K562 (cell line): ENCODE measurements around the gene SCNN1A. TPM values are rescaled to one million over a fixed set of nuclear protein-coding genes. Genes with fewer than 3 reads are reported as not detected.

Experiments
- ATAC-seq: fragments of 200-7000 bp; cut with Tn5 transposase; 3 replicates; pipeline ENCODE4 v1.9.1; 2020; ENCODE audit warnings: moderate library complexity
- BruUV-seq: library from RNA; stranded (reverse); fragments of 400-500 nt; replicated peaks from 2 replicates; lab custom pipeline; 2021; lab: Mats Ljungman, UMichigan
- CTCF ChIA-PET: fragments of 300-600 bp; formaldehyde crosslinking; extraction: SDS; loops from one replicate; lab custom pipeline; 2021; ENCODE audit warnings: low intra/inter-chr PET ratio; lab: Yijun Ruan, JAX
- POLR2A ChIA-PET: fragments of 300-600, 350-650 bp; sonication (Branson Sonifier 250); formaldehyde crosslinking; extraction: SDS; loops from one replicate; lab custom pipeline; 2021; ENCODE audit warnings: antibody characterized with exemption, inconsistent platforms; lab: Yijun Ruan, JAX
- DNase-seq, 4 experiments: peaks; one replicate each; pipeline versions ENCODE4 v3.0.0 to v3.0.0-alpha.2; 2011 to 2018; ENCODE audit warnings: low spot score in 3 of 4, mixed read lengths in 3 of 4; ENCODE audit errors: extremely low read depth in 1 of 4
- FAIRE-seq: peaks from 2 replicates; lab custom pipeline; 2011; peaks lifted over from hg19 to GRCh38; lab: Jason Lieb, UNC
- H2AFZ ChIP-seq: 2 replicates; pipeline ENCODE4 v1.6.0; 2011; ENCODE audit warnings: low read depth, low read length, control low read depth, inconsistent platforms
- H3K27ac ChIP-seq: fragments of 200-600 bp; 3 replicates; pipeline ENCODE4 v1.8.0; 2011; ENCODE audit warnings: low read depth, mild to moderate bottlenecking, control low read depth, inconsistent platforms, low read length, moderate library complexity, mixed read lengths; ENCODE audit errors: extremely low read depth
- H3K27me3 ChIP-seq, 2 experiments: fragments of 300-600 bp in 1 of 2; 2 replicates in 1 of 2; 3 replicates in 1 of 2; pipeline versions ENCODE4 v1.6.0 to v1.8.0; 2011; ENCODE audit warnings: inconsistent platforms in 2 of 2, low read length in 2 of 2, mild to moderate bottlenecking in 1 of 2, mixed read lengths in 1 of 2, moderate library complexity in 1 of 2; ENCODE audit not compliant: control insufficient read depth in 2 of 2, insufficient read depth in 2 of 2
- H3K36me3 ChIP-seq: fragments of 300-600 bp; 3 replicates; pipeline ENCODE4 v1.8.0; 2011; ENCODE audit warnings: mild to moderate bottlenecking, low read length, inconsistent platforms; ENCODE audit not compliant: control insufficient read depth, insufficient read depth
- H3K4me1 ChIP-seq, 2 experiments: fragments of 200-600 bp in 1 of 2; replicated peaks in 1 of 2; 2 replicates in 1 of 2; 3 replicates in 1 of 2; pipeline versions ENCODE4 v1.5.1 to v1.8.0; 2011; ENCODE audit warnings: inconsistent platforms in 2 of 2, low read length in 2 of 2, mild to moderate bottlenecking in 1 of 2, mixed read lengths in 1 of 2, moderate library complexity in 1 of 2; ENCODE audit not compliant: control insufficient read depth in 2 of 2, insufficient read depth in 2 of 2
- H3K4me2 ChIP-seq: 2 replicates; pipeline ENCODE4 v1.6.1; 2011; ENCODE audit warnings: low read length, control low read depth, inconsistent platforms, mixed read lengths; ENCODE audit not compliant: insufficient read depth
- H3K4me3 ChIP-seq: fragments of 200-600 bp; sonication (generic), shearing (Covaris generic); 2 replicates; pipeline ENCODE4 v1.5.1; 2016; ENCODE audit warnings: control low read depth, inconsistent platforms
- H3K79me2 ChIP-seq: fragments of 200-600 bp; 3 replicates; pipeline ENCODE4 v1.8.0; 2011; ENCODE audit warnings: low read length, inconsistent platforms; ENCODE audit not compliant: control insufficient read depth, insufficient read depth
- H3K9ac ChIP-seq, 2 experiments: 2 replicates each; pipeline versions ENCODE4 v1.6.0 to v1.6.1; 2011; ENCODE audit warnings: low read depth in 2 of 2, low read length in 2 of 2, control low read depth in 1 of 2, inconsistent platforms in 1 of 2, mild to moderate bottlenecking in 1 of 2, mixed read lengths in 1 of 2; ENCODE audit not compliant: insufficient read depth in 1 of 2
- H3K9me1 ChIP-seq: one replicate; pipeline ENCODE4 v1.6.0; 2011; ENCODE audit warnings: inconsistent platforms, mild to moderate bottlenecking, low read length, moderate library complexity; ENCODE audit not compliant: control insufficient read depth, insufficient read depth
- H3K9me3 ChIP-seq: replicated peaks from 2 replicates; pipeline ENCODE4 v1.5.1; 2011; ENCODE audit warnings: low read depth, low read length, inconsistent platforms; ENCODE audit not compliant: control insufficient read depth, insufficient read depth
- H4K20me1 ChIP-seq: replicated peaks from 2 replicates; pipeline ENCODE4 v1.6.1; 2011; ENCODE audit warnings: low read length, inconsistent platforms, mixed read lengths; ENCODE audit not compliant: control insufficient read depth, insufficient read depth
- BMI1 ChIP-seq: fragments of 150-350 bp; IDR thresholded peaks from 2 replicates; pipeline ENCODE4 v1.6.1; 2014; ENCODE audit warnings: low read length
- ETS2 ChIP-seq: IDR thresholded peaks from 2 replicates; pipeline ENCODE4 v1.6.1; 2016; ENCODE audit warnings: borderline replicate concordance, missing genetic modification characterization, mild to moderate bottlenecking, moderate library complexity, missing compliant biosample characterization; ENCODE audit not compliant: poor library complexity, severe bottlenecking
- FOXJ3 ChIP-seq: sonication (generic); formaldehyde crosslinking; IDR thresholded peaks from 2 replicates; pipeline ENCODE4 v1.4.0; 2020; ENCODE audit warnings: mild to moderate bottlenecking, missing genetic modification reagents
- NFIC ChIP-seq: fragments of 450-650 bp; IDR thresholded peaks from 2 replicates; pipeline ENCODE4 v1.6.1; 2017; ENCODE audit warnings: mild to moderate bottlenecking, inconsistent platforms
- RAD21 ChIP-seq, 2 experiments: fragments of 250-450 bp in 1 of 2; fragments of 450-650 bp in 1 of 2; sonication (Bioruptor Pico) in 1 of 2; formaldehyde crosslinking in 1 of 2; IDR thresholded peaks in 1 of 2; conservative IDR thresholded peaks in 1 of 2; 2 replicates each; pipeline versions ENCODE4 v1.4.0 to v1.8.0; 2020 to 2022; ENCODE audit warnings: mild to moderate bottlenecking in 2 of 2, moderate library complexity in 1 of 2
- SPI1 ChIP-seq: IDR thresholded peaks from 2 replicates; pipeline ENCODE4 v1.6.1; 2011; ENCODE audit warnings: low read depth, low read length, control low read depth, borderline replicate concordance
- ZNF121 ChIP-seq: sonication (generic); formaldehyde crosslinking; conservative IDR thresholded peaks from 2 replicates; pipeline ENCODE4 v1.8.0; 2022; ENCODE audit warnings: missing genetic modification reagents
- ZNF124 ChIP-seq: sonication (generic); formaldehyde crosslinking; IDR thresholded peaks from 2 replicates; pipeline ENCODE4 v1.8.1; 2022; ENCODE audit warnings: missing genetic modification reagents
- ZNF175 ChIP-seq: fragments of 200-800 bp; sonication (Bioruptor generic); IDR thresholded peaks from 2 replicates; pipeline ENCODE4 v1.6.1; 2016; ENCODE audit warnings: low read depth, mild to moderate bottlenecking, missing genetic modification characterization, missing compliant biosample characterization
- WGBS: fragments of 100-300 bp; shearing (Covaris generic); methylation state at CpG from one replicate; pipeline ENCODE4 v1.1.6; 2016; ENCODE audit warnings: low coverage, mixed read lengths; ENCODE audit not compliant: insufficient coverage; ENCODE audit errors: missing lambda C conversion rate; 5-methylcytosine and 5-hydroxymethylcytosine counted together
- in situ Hi-C: fragments of 300-500 bp; cut with MboI; formaldehyde crosslinking; loops from 4 replicates; pipeline ENCODE4 v1.15.0; 2018; ENCODE audit warnings: inconsistent platforms, mixed read lengths
- intact Hi-C: fragments of 100-400 bp; cut with micrococcal nuclease; formaldehyde crosslinking; loops from 2 replicates; pipeline ENCODE4 v1.14.2; 2022
- polyA plus RNA-seq, 8 experiments: library from polyadenylated mRNA; depleted of rRNA in 4 of 8; stranded (reverse) in 5 of 8; unstranded in 3 of 8; fragments of >200 nt; fragmentation: Nextera tagmentation in 2 of 8; fragmentation: Illumina TruSeq in 1 of 8; extraction: Ambion mirVana in 2 of 8; extraction: Trizol in 1 of 8; gene quantifications; 2 replicates each; pipeline versions ENCODE4 v1.2.1 to v1.2.3, GENCODE V29; 2011 to 2014; ENCODE audit warnings: inconsistent platforms in 1 of 8, missing spikeins in 1 of 8
- total RNA-seq, 7 experiments: library from RNA; depleted of rRNA in 6 of 7; stranded (reverse); fragments of >200 nt in 6 of 7; fragmentation: Illumina TruSeq in 2 of 7; extraction: Trizol in 2 of 7; gene quantifications; 2 replicates each; pipeline versions ENCODE4 v1.2.1 to v1.2.3, GENCODE V29; 2011 to 2021; ENCODE audit warnings: low replicate concordance in 1 of 7
- TF ChIP-seq, protein P1 (sequence below): sonication (generic); formaldehyde crosslinking; IDR thresholded peaks from 2 replicates; pipeline ENCODE4 v1.8.0; 2023; ENCODE audit warnings: mild to moderate bottlenecking, missing genetic modification reagents
- TF ChIP-seq, protein P2 (sequence below), 2 experiments: IDR thresholded peaks; 2 replicates each; pipeline ENCODE4 v1.6.1; 2011; ENCODE audit warnings: borderline replicate concordance in 1 of 2, control low read depth in 1 of 2, low read depth in 1 of 2, low read length in 1 of 2, mild to moderate bottlenecking in 1 of 2, mixed read lengths in 1 of 2, moderate library complexity in 1 of 2; ENCODE audit not compliant: insufficient read depth in 1 of 2, insufficient read length in 1 of 2, poor library complexity in 1 of 2, severe bottlenecking in 1 of 2; ENCODE audit errors: extremely low read depth in 1 of 2
- TF ChIP-seq, protein P3 (sequence below), 3 experiments: IDR thresholded peaks in 2 of 3; conservative IDR thresholded peaks in 1 of 3; 2 replicates each; pipeline ENCODE4 v1.5.1; 2011 to 2012; ENCODE audit warnings: low read length in 3 of 3, mild to moderate bottlenecking in 3 of 3, control low read depth in 2 of 3, improper control_type of control experiment in 1 of 3, inconsistent platforms in 1 of 3, low read depth in 1 of 3, mixed read lengths in 1 of 3, moderate library complexity in 1 of 3; ENCODE audit not compliant: insufficient read depth in 2 of 3

SCNN1A gene
- total and polyA plus RNA-seq, 9 of the 15 experiments (the other 6 are each of a cell fraction or from before 2014, with no cell fraction given), result 0.15 to 0.49 (median 0.32) TPM; not detected in 5

DNA sequence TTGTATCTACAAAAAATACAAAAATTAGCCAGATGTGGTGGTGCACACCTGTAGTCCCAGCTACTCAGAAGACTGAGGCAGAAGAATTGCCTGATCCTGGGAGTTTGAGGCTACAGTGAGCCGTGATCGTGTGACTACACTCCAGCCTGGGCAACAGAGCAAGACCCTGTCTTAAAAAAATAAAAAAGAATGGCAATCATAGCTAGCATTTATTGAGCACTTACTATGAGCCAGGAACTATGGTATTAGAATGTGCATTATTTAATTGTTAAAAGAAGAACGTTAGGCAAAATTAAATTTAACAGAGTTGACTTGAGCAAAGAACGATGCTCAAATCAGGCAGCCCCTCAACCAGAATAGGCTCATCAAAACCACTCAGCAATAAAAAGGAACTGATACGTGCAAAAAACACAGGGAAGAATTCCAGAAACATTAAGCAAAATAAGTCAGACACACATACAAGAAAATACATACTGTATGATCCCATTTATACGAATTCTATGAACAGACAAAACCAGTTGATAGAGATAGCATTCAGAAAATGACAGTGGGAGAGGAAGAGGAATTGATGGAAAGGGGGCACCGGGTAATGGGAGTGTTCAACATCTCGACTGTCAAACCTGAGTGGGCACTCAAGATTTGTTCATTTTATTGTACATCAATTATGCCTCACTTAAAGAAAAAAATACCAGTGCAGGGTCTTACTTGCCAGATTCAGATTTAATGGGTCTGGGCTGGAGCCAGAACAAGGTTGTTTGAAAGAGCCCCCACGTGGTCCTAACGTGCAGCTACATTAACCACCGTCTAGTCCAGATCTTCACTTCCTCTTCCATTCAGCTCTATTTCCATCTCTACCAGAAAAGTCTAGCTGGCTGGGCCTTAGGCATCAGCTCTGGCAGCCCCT lies 8.0 kb downstream of the SCNN1A start:
- H3K9ac ChIP-seq, result peak overlapping the region in 1 of 2 experiments; percentile 48; a peak in 2 of 4 replicates
- peak overlapping the region; percentile 86 for H2AFZ ChIP-seq
- 55% methylated on average over 11 of the region's 11 CpGs for WGBS
- H4K20me1 ChIP-seq, result no peaks in the 10 kb centered on the region
- H3K4me1 ChIP-seq, result peaks cover 29 to 32% of the 10 kb centered on the region in 2 experiments; a peak in 4 of 5 replicates
- no peak overlapping the region for H3K4me3 ChIP-seq
- peak overlapping the region; percentile 45 for H3K4me2 ChIP-seq
- DNase-seq (peak in 2 of 4 experiments; percentile 56 to 71), FAIRE-seq (peak; percentile 86), ATAC-seq (peak; percentile 58)
- peak overlapping the region; percentile 82 for H3K27ac ChIP-seq
- CTCF ChIA-PET, result no interaction called here
- H3K36me3 ChIP-seq, result no peaks in the 10 kb centered on the region
- in situ Hi-C loops (no loop called here), intact Hi-C loops (loop anchor here (2.0 kb wide), 1 partner anchor 33 kb away; no protein-coding TSS in a partner anchor)
- POLR2A ChIA-PET, result interaction anchor here (0.6 to 1.6 kb wide), 3 partner anchors 13 to 50 kb away, joined by 3 to 6 read pairs (median 4); no protein-coding TSS in a partner anchor
- no peaks in the 10 kb centered on the region for H3K79me2 ChIP-seq
- no peaks in the 10 kb centered on the region for H3K9me3 ChIP-seq
- no TSS peak for BruUV-seq
- peaks cover 4% of the 10 kb centered on the region for H3K9me1 ChIP-seq
- H3K27me3 ChIP-seq, result no peaks in the 10 kb centered on the region
- TF ChIP-seq NFIC (peak; percentile 65), ZNF121 (peak; percentile 50), FOXJ3 (CRISPR knock-in tag) (no peak), BMI1 (no peak), RAD21 (CRISPR knock-in tag; conservative IDR thresholded peaks at IDR 0.05 in 1 of 2, IDR thresholded peaks at IDR 0.05 in 1 of 2) (peak in 1 of 2 experiments; percentile 61; a peak in 2 of 4 replicates), ETS2 (no peak), ZNF124 (CRISPR knock-in tag) (no peak), ZNF175 (CRISPR knock-in tag) (no peak), SPI1 (peak; percentile 95)
- TF ChIP-seq, protein P1, sequence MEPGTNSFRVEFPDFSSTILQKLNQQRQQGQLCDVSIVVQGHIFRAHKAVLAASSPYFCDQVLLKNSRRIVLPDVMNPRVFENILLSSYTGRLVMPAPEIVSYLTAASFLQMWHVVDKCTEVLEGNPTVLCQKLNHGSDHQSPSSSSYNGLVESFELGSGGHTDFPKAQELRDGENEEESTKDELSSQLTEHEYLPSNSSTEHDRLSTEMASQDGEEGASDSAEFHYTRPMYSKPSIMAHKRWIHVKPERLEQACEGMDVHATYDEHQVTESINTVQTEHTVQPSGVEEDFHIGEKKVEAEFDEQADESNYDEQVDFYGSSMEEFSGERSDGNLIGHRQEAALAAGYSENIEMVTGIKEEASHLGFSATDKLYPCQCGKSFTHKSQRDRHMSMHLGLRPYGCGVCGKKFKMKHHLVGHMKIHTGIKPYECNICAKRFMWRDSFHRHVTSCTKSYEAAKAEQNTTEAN (CRISPR knock-in tag), result no peak
- TF ChIP-seq, protein P2, sequence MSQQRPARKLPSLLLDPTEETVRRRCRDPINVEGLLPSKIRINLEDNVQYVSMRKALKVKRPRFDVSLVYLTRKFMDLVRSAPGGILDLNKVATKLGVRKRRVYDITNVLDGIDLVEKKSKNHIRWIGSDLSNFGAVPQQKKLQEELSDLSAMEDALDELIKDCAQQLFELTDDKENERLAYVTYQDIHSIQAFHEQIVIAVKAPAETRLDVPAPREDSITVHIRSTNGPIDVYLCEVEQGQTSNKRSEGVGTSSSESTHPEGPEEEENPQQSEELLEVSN (IDR thresholded peaks at IDR 0.05; ENCODE audit: borderline replicate concordance in 1 of 2, extremely low read depth in 1 of 2, insufficient read depth in 1 of 2, insufficient read length in 1 of 2, low read depth in 1 of 2, low read length in 1 of 2, poor library complexity in 1 of 2, severe bottlenecking in 1 of 2), result peak in 1 of 2 experiments; percentile 57
- TF ChIP-seq, protein P3, sequence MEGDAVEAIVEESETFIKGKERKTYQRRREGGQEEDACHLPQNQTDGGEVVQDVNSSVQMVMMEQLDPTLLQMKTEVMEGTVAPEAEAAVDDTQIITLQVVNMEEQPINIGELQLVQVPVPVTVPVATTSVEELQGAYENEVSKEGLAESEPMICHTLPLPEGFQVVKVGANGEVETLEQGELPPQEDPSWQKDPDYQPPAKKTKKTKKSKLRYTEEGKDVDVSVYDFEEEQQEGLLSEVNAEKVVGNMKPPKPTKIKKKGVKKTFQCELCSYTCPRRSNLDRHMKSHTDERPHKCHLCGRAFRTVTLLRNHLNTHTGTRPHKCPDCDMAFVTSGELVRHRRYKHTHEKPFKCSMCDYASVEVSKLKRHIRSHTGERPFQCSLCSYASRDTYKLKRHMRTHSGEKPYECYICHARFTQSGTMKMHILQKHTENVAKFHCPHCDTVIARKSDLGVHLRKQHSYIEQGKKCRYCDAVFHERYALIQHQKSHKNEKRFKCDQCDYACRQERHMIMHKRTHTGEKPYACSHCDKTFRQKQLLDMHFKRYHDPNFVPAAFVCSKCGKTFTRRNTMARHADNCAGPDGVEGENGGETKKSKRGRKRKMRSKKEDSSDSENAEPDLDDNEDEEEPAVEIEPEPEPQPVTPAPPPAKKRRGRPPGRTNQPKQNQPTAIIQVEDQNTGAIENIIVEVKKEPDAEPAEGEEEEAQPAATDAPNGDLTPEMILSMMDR (IDR thresholded peaks at IDR 0.05 in 2 of 3, conservative IDR thresholded peaks at IDR 0.05 in 1 of 3; ENCODE audit: insufficient read depth in 2 of 3, low read depth in 1 of 3, low read length in 3 of 3), result peak; percentile 40 to 51 (median 41); a peak in 5 of 6 replicates
